ENCODE results near the gene GREB1. TPM values are rescaled to one million over a fixed set of nuclear protein-coding genes. Genes with fewer than 3 reads are reported as not detected.

Gene GREB1
- total and polyA plus RNA-seq, 9 donors, result 104 to 723 (median 232) TPM

DNA sequence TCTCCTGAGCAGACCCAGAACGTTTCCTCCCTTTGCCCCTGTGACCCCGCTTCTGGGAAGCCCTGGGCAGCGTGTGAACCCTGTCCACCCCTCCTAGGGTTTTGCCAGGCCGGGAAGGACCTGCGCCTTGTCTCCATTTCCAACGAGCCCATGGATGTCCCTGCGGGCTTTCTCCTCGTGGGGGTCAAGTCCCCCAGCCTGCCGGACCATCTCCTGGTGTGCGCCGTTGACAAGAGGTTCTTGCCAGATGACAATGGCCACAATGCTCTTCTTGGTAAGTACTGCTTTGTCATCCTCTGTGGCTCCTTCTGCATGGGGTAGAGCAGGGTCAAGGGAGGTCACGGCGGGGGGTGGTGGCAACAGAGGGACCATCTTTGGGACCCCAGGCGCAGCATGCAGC, 32.5 kb downstream of the GREB1 start:
- Histone ChIP-seq H3K27ac (peak overlapping the region in 1 of 2 donors; percentile 71), H3K36me3 (no peaks in the 10 kb centered on the region), H3K4me1 (ENCODE audit: insufficient read depth) (peaks cover 33% of the 10 kb centered on the region), H3K4me3 (no peak overlapping the region), H3K9me3 (no peaks in the 10 kb centered on the region), H3K27me3 (no peaks in the 10 kb centered on the region)
- intact Hi-C loops (cut with DNase I), result no loop called here
- no peak for TF ChIP-seq EP300 (IDR thresholded peaks at IDR 0.05)
- TF ChIP-seq, protein P1, sequence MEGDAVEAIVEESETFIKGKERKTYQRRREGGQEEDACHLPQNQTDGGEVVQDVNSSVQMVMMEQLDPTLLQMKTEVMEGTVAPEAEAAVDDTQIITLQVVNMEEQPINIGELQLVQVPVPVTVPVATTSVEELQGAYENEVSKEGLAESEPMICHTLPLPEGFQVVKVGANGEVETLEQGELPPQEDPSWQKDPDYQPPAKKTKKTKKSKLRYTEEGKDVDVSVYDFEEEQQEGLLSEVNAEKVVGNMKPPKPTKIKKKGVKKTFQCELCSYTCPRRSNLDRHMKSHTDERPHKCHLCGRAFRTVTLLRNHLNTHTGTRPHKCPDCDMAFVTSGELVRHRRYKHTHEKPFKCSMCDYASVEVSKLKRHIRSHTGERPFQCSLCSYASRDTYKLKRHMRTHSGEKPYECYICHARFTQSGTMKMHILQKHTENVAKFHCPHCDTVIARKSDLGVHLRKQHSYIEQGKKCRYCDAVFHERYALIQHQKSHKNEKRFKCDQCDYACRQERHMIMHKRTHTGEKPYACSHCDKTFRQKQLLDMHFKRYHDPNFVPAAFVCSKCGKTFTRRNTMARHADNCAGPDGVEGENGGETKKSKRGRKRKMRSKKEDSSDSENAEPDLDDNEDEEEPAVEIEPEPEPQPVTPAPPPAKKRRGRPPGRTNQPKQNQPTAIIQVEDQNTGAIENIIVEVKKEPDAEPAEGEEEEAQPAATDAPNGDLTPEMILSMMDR (IDR thresholded peaks at IDR 0.05), result no peak
- TF ChIP-seq POLR2A (IDR thresholded peaks at IDR 0.05), result no peak
- WGBS, 3 donors, result 64 to 78% (median 73%) methylated on average over 14 of the region's 14 CpGs
- DNase-seq, result peak in 4 of 5 donors; percentile 29 to 50 (median 47)

DNA sequence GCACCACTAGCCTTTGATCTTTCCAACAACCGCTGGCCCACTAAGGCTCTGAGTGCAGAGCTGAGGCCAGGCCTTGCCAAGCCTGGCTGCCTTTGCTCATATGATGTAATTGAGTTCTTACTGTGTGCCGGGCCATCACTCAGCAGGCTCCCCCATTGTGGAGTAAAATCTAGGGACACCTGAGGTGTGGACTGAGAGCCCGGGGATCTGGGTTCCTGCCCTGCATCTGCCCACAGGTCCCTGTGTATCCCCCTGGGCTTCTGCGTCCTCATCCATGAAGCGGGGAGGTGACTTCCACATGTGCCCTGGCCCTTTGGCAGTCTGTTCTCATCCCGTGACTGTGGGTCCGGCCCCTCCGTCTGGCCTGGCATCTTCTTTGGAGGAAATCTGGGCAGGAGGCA, 33.8 kb downstream of the GREB1 start:
- Histone ChIP-seq H3K4me3 (no peak overlapping the region), H3K4me1 (ENCODE audit: insufficient read depth) (peaks cover 23% of the 10 kb centered on the region), H3K9me3 (no peaks in the 10 kb centered on the region), H3K27ac (peak overlapping the region in 1 of 2 donors; percentile 71), H3K27me3 (no peaks in the 10 kb centered on the region), H3K36me3 (no peaks in the 10 kb centered on the region)
- peak; percentile 68 to 77 (median 71) for DNase-seq
- TF ChIP-seq, protein P1 (IDR thresholded peaks at IDR 0.05), result no peak
- no peak for TF ChIP-seq POLR2A (IDR thresholded peaks at IDR 0.05)
- WGBS, 3 donors, result 32 to 36% (median 35%) methylated on average over 8 of the region's 8 CpGs
- intact Hi-C loops (cut with DNase I), result no loop called here

DNA sequence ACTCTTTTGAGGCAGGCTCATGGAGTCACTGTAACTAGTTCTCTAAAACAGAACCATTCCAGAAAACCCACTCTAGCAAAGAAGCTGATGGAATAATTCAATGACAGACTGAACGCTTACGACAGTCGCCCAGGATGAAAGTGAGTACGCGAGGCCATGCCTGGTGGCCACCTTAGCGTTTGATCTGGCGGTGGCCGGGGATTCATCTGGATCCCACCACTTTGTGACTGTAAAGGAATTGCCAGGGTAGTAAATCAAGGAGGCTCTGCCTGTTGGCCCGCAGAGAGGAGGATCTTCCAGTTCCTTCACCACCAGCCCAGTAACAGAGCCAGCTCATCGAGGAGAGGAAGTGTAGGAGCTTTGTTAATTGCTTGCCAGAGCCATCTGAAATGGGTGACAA, 34.6 kb downstream of the GREB1 start:
- 58 to 70% (median 66%) methylated on average over 10 of the region's 10 CpGs for WGBS, 3 donors
- peak in 4 of 5 donors; percentile 19 to 42 (median 31) for DNase-seq

DNA sequence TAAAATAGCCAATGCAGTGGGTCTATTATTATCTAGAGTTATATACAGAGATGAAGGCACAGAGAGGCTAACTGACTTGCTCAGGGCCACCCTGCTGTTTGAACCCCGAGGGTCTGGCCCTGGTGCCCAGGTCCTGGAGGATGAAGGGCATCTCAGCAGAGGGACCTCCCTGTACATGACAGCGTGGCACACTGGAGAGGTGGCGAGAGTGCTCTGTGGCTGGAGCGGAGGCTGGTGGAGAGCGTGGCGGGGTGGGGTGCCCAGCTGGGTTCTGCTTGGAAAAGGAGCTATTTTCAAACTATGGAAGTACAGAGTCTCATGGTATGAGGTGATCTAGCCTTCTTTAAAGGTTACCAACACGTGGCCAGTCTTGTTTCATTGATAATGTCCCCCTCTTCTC, 35.8 kb downstream of the GREB1 start:
- Histone ChIP-seq H3K27ac (peak overlapping the region in 1 of 2 donors; percentile 42), H3K4me1 (ENCODE audit: insufficient read depth) (peaks cover 25% of the 10 kb centered on the region), H3K27me3 (no peaks in the 10 kb centered on the region), H3K9me3 (no peaks in the 10 kb centered on the region), H3K36me3 (no peaks in the 10 kb centered on the region), H3K4me3 (no peak overlapping the region)
- 77 to 89% (median 78%) methylated on average over 7 of the region's 7 CpGs for WGBS, 3 donors
- intact Hi-C loops (cut with DNase I), result no loop called here
- DNase-seq, result peak in 4 of 5 donors; percentile 25 to 60 (median 36)
- TF ChIP-seq, protein P1 (IDR thresholded peaks at IDR 0.05), result no peak
- TF ChIP-seq POLR2A (IDR thresholded peaks at IDR 0.05), result no peak
- no peak for TF ChIP-seq EP300 (IDR thresholded peaks at IDR 0.05)

More for the DNA sequence above, 34.6 kb downstream of the GREB1 start:
- Histone ChIP-seq H3K4me1 (ENCODE audit: insufficient read depth) (peaks cover 25% of the 10 kb centered on the region), H3K4me3 (no peak overlapping the region), H3K27ac (peak overlapping the region in 1 of 2 donors; percentile 71), H3K36me3 (no peaks in the 10 kb centered on the region), H3K27me3 (no peaks in the 10 kb centered on the region), H3K9me3 (no peaks in the 10 kb centered on the region)
- TF ChIP-seq EP300 (IDR thresholded peaks at IDR 0.05) (no peak), POLR2A (IDR thresholded peaks at IDR 0.05) (no peak)
- TF ChIP-seq, protein P1 (IDR thresholded peaks at IDR 0.05), result no peak
- intact Hi-C loops (cut with DNase I), result no loop called here

Data from ovary (tissue), 9 donors.